ENCODE results near the gene ZNF280C. TPM values are rescaled to one million over a fixed set of nuclear protein-coding genes. Genes with fewer than 3 reads are reported as not detected.
"Not testable (repeated sequence)": the region's sequence is repeated elsewhere in the genome, so short reads cannot be mapped to it uniquely, and the experiment has no call there.

The ZNF280C gene
- polyA plus RNA-seq, 6 donors from 2014 or later: 3.0 to 6.9 (median 3.4) TPM

- Mint-ChIP-seq H3K27ac (peak overlapping the region in 1 of 6 donors; percentile 11), H3K4me3 (no peak overlapping the region), H3K36me3 (no peaks in the 10 kb centered on the region), H3K27me3 (no peaks in the 10 kb centered on the region), H3K4me1 (no peaks in the 10 kb centered on the region), H3K9me3 (peaks cover 0 to 3% (median 0%) of the 10 kb centered on the region in 7 donors)
- no peak for DNase-seq
- no peak for ATAC-seq (ENCODE audit: low read depth in 2 of 2)
These were observed 23.3 kb downstream of the ZNF280C start for GRCh38 chrX:130245441-130245840.

- not testable (repeated sequence) for H3K27ac Mint-ChIP-seq; H3K9me3 Mint-ChIP-seq; DNase-seq; H3K27me3 Mint-ChIP-seq; ATAC-seq (ENCODE audit: low read depth in 2 of 2); H3K4me3 Mint-ChIP-seq; H3K36me3 Mint-ChIP-seq; H3K4me1 Mint-ChIP-seq
These were observed 37.5 kb downstream of the ZNF280C start for GRCh38 chrX:130231184-130231583.

GRCh38 chrX:130228871-130229270 is 39.8 kb downstream of the ZNF280C start:
- H3K9me3 Mint-ChIP-seq: no peaks in the 10 kb centered on the region
- no peaks in the 10 kb centered on the region for H3K4me1 Mint-ChIP-seq
- H3K27me3 Mint-ChIP-seq: no peaks in the 10 kb centered on the region
- H3K27ac Mint-ChIP-seq: no peak overlapping the region
- H3K4me3 Mint-ChIP-seq: no peak overlapping the region
- peaks cover 0 to 4% of the 10 kb centered on the region in 2 donors for H3K36me3 Mint-ChIP-seq
- no peak for DNase-seq
- ATAC-seq (ENCODE audit: low read depth in 2 of 2): no peak

DNA sequence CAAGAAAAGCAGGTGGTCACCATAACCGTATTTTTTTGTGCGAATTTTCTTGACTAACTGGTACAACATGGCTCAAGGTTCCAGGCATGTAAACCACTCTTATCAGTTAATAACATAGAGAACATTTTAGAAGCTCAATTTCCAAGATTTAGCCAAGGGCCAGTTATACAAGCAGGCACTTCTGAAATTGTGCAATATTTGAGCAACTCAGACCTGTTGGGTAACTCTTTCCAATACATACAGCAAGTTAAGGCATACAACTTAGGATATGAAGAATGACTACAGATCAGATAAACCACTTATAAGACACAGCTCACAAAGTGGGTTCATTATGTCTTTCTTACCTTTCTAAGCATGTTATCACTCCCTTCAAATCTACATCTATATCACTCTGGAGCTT is 43.9 kb downstream of the ZNF280C start:
- no peak overlapping the region for H3K4me3 Mint-ChIP-seq
- ATAC-seq (ENCODE audit: low read depth in 2 of 2) (no peak), DNase-seq (no peak)
- H3K27ac Mint-ChIP-seq: no peak overlapping the region
- H3K9me3 Mint-ChIP-seq: no peaks in the 10 kb centered on the region
- H3K4me1 Mint-ChIP-seq: no peaks in the 10 kb centered on the region
- peaks cover 0 to 4% of the 10 kb centered on the region in 2 donors for H3K36me3 Mint-ChIP-seq
- no peaks in the 10 kb centered on the region for H3K27me3 Mint-ChIP-seq

- Mint-ChIP-seq H3K27ac (no peak overlapping the region), H3K9me3 (no peaks in the 10 kb centered on the region), H3K27me3 (no peaks in the 10 kb centered on the region), H3K4me3 (no peak overlapping the region), H3K4me1 (no peaks in the 10 kb centered on the region), H3K36me3 (peaks cover 4 to 17% of the 10 kb centered on the region in 2 donors)
- DNase-seq (no peak), ATAC-seq (ENCODE audit: low read depth in 2 of 2) (no peak)
These were observed 52.4 kb downstream of the ZNF280C start for GRCh38 chrX:130216320-130216719.

DNA sequence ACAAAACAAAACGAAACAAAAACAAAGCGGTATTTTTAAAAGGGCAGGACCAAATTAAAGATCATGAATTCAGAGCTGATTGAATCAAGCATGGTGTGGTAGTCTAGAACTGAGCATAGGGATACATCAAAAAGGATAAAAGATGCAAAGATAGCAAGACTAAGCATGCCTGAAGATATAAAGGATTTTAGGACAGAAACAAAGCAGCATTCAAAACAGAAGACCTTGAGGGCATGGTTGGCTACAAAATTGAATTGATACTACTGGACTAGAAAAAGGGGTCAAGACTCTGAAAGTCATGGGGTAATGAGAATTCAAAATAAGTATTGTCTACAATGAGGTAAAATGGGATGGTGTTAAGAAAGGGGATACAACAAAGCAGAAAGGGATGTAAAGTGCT is 55.3 kb downstream of the ZNF280C start:
- H3K9me3 Mint-ChIP-seq: no peaks in the 10 kb centered on the region
- ATAC-seq (ENCODE audit: low read depth in 2 of 2) (no peak), DNase-seq (no peak)
- H3K4me1 Mint-ChIP-seq: no peaks in the 10 kb centered on the region
- no peak overlapping the region for H3K4me3 Mint-ChIP-seq
- H3K36me3 Mint-ChIP-seq: peaks cover 4 to 21% of the 10 kb centered on the region in 2 donors
- H3K27ac Mint-ChIP-seq: no peak overlapping the region
- no peaks in the 10 kb centered on the region for H3K27me3 Mint-ChIP-seq

GRCh38 chrX:130212371-130212770 is 56.3 kb downstream of the ZNF280C start:
- no peak for ATAC-seq (ENCODE audit: low read depth in 2 of 2)
- no peak overlapping the region for H3K4me3 Mint-ChIP-seq
- H3K4me1 Mint-ChIP-seq: no peaks in the 10 kb centered on the region
- H3K36me3 Mint-ChIP-seq: peaks cover 4 to 21% of the 10 kb centered on the region in 2 donors
- no peak for DNase-seq
- H3K9me3 Mint-ChIP-seq: no peaks in the 10 kb centered on the region
- no peaks in the 10 kb centered on the region for H3K27me3 Mint-ChIP-seq
- H3K27ac Mint-ChIP-seq: peak overlapping the region in 2 of 6 donors; percentile 51 to 93

- Mint-ChIP-seq H3K27ac (no peak overlapping the region), H3K27me3 (no peaks in the 10 kb centered on the region), H3K36me3 (peaks cover 4 to 21% of the 10 kb centered on the region in 2 donors), H3K4me1 (no peaks in the 10 kb centered on the region), H3K4me3 (no peak overlapping the region), H3K9me3 (no peaks in the 10 kb centered on the region)
- ATAC-seq (ENCODE audit: low read depth in 2 of 2) (no peak), DNase-seq (no peak)
These were observed 57.1 kb downstream of the ZNF280C start for GRCh38 chrX:130211415-130212186.

- DNase-seq: no peak
- no peaks in the 10 kb centered on the region for H3K4me1 Mint-ChIP-seq
- ATAC-seq (ENCODE audit: low read depth in 2 of 2): no peak
- H3K27me3 Mint-ChIP-seq: no peaks in the 10 kb centered on the region
- H3K4me3 Mint-ChIP-seq: no peak overlapping the region
- peaks cover 0 to 8% of the 10 kb centered on the region in 2 donors for H3K36me3 Mint-ChIP-seq
- H3K9me3 Mint-ChIP-seq: no peaks in the 10 kb centered on the region
- H3K27ac Mint-ChIP-seq: no peak overlapping the region
These were observed 64.1 kb downstream of the ZNF280C start for GRCh38 chrX:130204647-130205046.

- Mint-ChIP-seq H3K9me3 (no peaks in the 10 kb centered on the region), H3K36me3 (no peaks in the 10 kb centered on the region), H3K27me3 (no peaks in the 10 kb centered on the region), H3K27ac (peak overlapping the region in 1 of 6 donors; percentile 17), H3K4me1 (peaks cover 0 to 10% (median 5%) of the 10 kb centered on the region in 3 donors), H3K4me3 (no peak overlapping the region)
- no peak for DNase-seq
- ATAC-seq (ENCODE audit: low read depth in 2 of 2): no peak
These were observed 71.2 kb downstream of the ZNF280C start for GRCh38 chrX:130197464-130197863.

GRCh38 chrX:130196466-130196865 is 72.2 kb downstream of the ZNF280C start:
- Mint-ChIP-seq H3K27ac (no peak overlapping the region), H3K9me3 (no peaks in the 10 kb centered on the region)

GRCh38 chrX:130190801-130191200 is 77.9 kb downstream of the ZNF280C start:
- Mint-ChIP-seq H3K36me3 (no peaks in the 10 kb centered on the region), H3K4me1 (peaks cover 0 to 4% (median 2%) of the 10 kb centered on the region in 3 donors)
- no peak for DNase-seq

More at GRCh38 chrX:130196466-130196865, 72.2 kb downstream of the ZNF280C start:
- Mint-ChIP-seq H3K27me3 (no peaks in the 10 kb centered on the region), H3K4me3 (no peak overlapping the region), H3K36me3 (no peaks in the 10 kb centered on the region), H3K4me1 (peaks cover 0 to 12% (median 5%) of the 10 kb centered on the region in 3 donors)
- ATAC-seq (ENCODE audit: low read depth in 2 of 2) (no peak), DNase-seq (no peak)

DNA sequence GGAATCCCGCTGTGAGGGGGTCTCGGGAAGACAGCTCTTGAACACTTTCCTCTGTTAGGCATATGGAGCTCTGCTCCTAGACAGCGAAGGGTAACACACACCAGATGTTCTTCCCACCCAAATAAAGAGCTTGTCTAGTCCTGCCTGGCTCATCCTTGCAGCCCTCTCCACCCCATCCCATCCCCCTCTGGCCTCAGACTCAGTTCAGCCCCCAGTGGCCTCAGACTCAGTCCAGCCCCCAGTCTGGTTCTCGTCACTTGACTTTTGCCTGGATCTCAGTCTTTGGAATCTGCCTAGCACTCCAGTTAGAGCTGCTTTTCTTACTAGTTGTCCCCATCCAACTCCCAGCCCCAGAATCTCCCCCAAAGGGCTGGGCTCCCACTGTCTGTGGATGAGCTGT is 82.0 kb downstream of the ZNF280C start:
- no peak for ATAC-seq (ENCODE audit: low read depth in 2 of 2)
- peak overlapping the region in 1 of 8 donors; percentile 37 for H3K4me3 Mint-ChIP-seq

More at GRCh38 chrX:130190801-130191200, 77.9 kb downstream of the ZNF280C start:
- Mint-ChIP-seq H3K27ac (no peak overlapping the region), H3K9me3 (no peaks in the 10 kb centered on the region), H3K4me3 (no peak overlapping the region), H3K27me3 (no peaks in the 10 kb centered on the region)
- no peak for ATAC-seq (ENCODE audit: low read depth in 2 of 2)

DNA sequence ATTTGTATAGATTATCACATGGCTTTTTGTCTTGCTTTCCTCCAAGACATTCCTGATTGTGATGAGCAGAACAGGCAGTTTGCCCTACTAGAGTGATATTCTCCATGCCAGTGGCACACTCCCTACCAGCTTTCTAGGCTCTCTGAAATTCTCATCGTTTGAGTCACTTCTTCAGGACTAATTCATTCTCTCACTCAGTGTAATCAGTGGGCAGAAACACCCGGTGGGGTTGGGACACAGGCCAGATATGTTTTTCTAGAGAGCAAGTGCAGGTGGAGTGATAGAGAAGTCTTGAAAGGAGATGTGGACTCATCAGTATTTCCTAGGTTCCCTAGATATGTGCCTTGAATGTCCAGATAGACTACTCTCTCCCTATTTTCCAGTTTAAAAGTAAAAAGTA is 83.8 kb downstream of the ZNF280C start:
- Mint-ChIP-seq H3K27me3 (peaks cover 0 to 4% (median 0%) of the 10 kb centered on the region in 3 donors), H3K9me3 (no peaks in the 10 kb centered on the region), H3K4me3 (no peak overlapping the region), H3K27ac (no peak overlapping the region), H3K36me3 (no peaks in the 10 kb centered on the region), H3K4me1 (peaks cover 0 to 23% (median 5%) of the 10 kb centered on the region in 3 donors)
- DNase-seq (no peak), ATAC-seq (ENCODE audit: low read depth in 2 of 2) (no peak)

More for the DNA sequence above, 82.0 kb downstream of the ZNF280C start:
- DNase-seq: no peak
- peaks cover 0 to 23% (median 5%) of the 10 kb centered on the region in 3 donors for H3K4me1 Mint-ChIP-seq
- H3K27me3 Mint-ChIP-seq: no peaks in the 10 kb centered on the region
- H3K9me3 Mint-ChIP-seq: no peaks in the 10 kb centered on the region
- no peaks in the 10 kb centered on the region for H3K36me3 Mint-ChIP-seq
- H3K27ac Mint-ChIP-seq: peak overlapping the region in 1 of 6 donors; percentile 72

All from naive B cell (primary cell).